A549 (cell line): ENCODE results near the gene C4orf50.

ENCODE experiments used
- CTCF ChIP-seq: fragments of >200 bp; sonication (Bioruptor Twin); formaldehyde crosslinking; IDR thresholded peaks from 3 replicates; pipeline ENCODE4 v1.5.1; 2016
- FOSL2 ChIP-seq, 2 experiments: fragments of 450-650 bp in 1 of 2; fragments of >200 bp in 1 of 2; sonication (Bioruptor Twin) in 1 of 2; formaldehyde crosslinking; IDR thresholded peaks; 2 replicates each; pipeline versions ENCODE4 v1.5.0 to v1.6.1; 2016 to 2020; ENCODE audit warnings: mild to moderate bottlenecking in 1 of 2, moderate library complexity in 1 of 2
- MAX ChIP-seq: IDR thresholded peaks from 2 replicates; pipeline ENCODE4 v1.6.1; 2012
- POLR2A ChIP-seq: IDR thresholded peaks from 2 replicates; pipeline ENCODE4 v1.6.1; 2012; ENCODE audit warnings: mild to moderate bottlenecking, low read length
- RAD21 ChIP-seq, 2 experiments: fragments of >200 bp in 1 of 2; sonication (Bioruptor Twin) in 1 of 2; formaldehyde crosslinking in 1 of 2; IDR thresholded peaks in 1 of 2; conservative IDR thresholded peaks in 1 of 2; 2 replicates in 1 of 2; 3 replicates in 1 of 2; pipeline ENCODE4 v1.6.1; 2012 to 2018; ENCODE audit warnings: inconsistent platforms in 1 of 2
- ZNF302 ChIP-seq: fragments of 250-450 bp; sonication (Bioruptor Pico); IDR thresholded peaks from 2 replicates; pipeline ENCODE4 v1.9.0; 2021; ENCODE audit warnings: inconsistent platforms, mild to moderate bottlenecking, moderate library complexity
- TF ChIP-seq, protein P1 (sequence below): fragments of 200-600 bp; sonication (generic); IDR thresholded peaks from 2 replicates; pipeline ENCODE4 v1.6.1; 2016; ENCODE audit warnings: antibody characterized with exemption, mild to moderate bottlenecking, moderate library complexity

GRCh38 chr4:5874811-5875449 is 143.3 kb downstream of the C4orf50 start:
- TF ChIP-seq, protein P1, sequence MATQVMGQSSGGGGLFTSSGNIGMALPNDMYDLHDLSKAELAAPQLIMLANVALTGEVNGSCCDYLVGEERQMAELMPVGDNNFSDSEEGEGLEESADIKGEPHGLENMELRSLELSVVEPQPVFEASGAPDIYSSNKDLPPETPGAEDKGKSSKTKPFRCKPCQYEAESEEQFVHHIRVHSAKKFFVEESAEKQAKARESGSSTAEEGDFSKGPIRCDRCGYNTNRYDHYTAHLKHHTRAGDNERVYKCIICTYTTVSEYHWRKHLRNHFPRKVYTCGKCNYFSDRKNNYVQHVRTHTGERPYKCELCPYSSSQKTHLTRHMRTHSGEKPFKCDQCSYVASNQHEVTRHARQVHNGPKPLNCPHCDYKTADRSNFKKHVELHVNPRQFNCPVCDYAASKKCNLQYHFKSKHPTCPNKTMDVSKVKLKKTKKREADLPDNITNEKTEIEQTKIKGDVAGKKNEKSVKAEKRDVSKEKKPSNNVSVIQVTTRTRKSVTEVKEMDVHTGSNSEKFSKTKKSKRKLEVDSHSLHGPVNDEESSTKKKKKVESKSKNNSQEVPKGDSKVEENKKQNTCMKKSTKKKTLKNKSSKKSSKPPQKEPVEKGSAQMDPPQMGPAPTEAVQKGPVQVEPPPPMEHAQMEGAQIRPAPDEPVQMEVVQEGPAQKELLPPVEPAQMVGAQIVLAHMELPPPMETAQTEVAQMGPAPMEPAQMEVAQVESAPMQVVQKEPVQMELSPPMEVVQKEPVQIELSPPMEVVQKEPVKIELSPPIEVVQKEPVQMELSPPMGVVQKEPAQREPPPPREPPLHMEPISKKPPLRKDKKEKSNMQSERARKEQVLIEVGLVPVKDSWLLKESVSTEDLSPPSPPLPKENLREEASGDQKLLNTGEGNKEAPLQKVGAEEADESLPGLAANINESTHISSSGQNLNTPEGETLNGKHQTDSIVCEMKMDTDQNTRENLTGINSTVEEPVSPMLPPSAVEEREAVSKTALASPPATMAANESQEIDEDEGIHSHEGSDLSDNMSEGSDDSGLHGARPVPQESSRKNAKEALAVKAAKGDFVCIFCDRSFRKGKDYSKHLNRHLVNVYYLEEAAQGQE, result no peak
- TF ChIP-seq FOSL2 (IDR thresholded peaks at IDR 0.05) (no peak), FOSL2 (CRISPR knock-in tag; IDR thresholded peaks at IDR 0.05) (no peak), ZNF302 (no peak), RAD21 (conservative IDR thresholded peaks at IDR 0.05 in 1 of 2, IDR thresholded peaks at IDR 0.05 in 1 of 2) (no peak), POLR2A (no peak), CTCF (no peak), MAX (no peak)
